KOPT-K1 (cell line): ENCODE measurements around the gene EXOC3L4.

Source experiments
- H3K27ac ChIP-seq: fragments of 200-600 bp; sonication (generic); 2 replicates; pipeline ENCODE4 v1.5.1; 2016; ENCODE audit warnings: antibody characterized with exemption, mild to moderate bottlenecking, low read depth, low read length; ENCODE audit not compliant: poor library complexity, severe bottlenecking
- H3K36me3 ChIP-seq: fragments of 200-600 bp; sonication (generic); 2 replicates; pipeline ENCODE4 v1.5.1; 2017; ENCODE audit warnings: antibody characterized with exemption, mild to moderate bottlenecking, low read length, moderate library complexity; ENCODE audit not compliant: insufficient read depth
- H3K9me3 ChIP-seq: fragments of 200-600 bp; sonication (generic); 2 replicates; pipeline ENCODE4 v1.5.1; 2017; ENCODE audit warnings: antibody characterized with exemption, low read length, mild to moderate bottlenecking; ENCODE audit not compliant: insufficient read depth, poor library complexity, severe bottlenecking

EXOC3L4 gene

GRCh38 chr14:103065861-103066260 lies 28.7 kb upstream of the EXOC3L4 start:
- Histone ChIP-seq H3K36me3 (no peaks in the 10 kb centered on the region), H3K27ac (no peak overlapping the region)

GRCh38 chr14:103066399-103066798 lies 28.1 kb upstream of the EXOC3L4 start:
- Histone ChIP-seq H3K36me3 (no peaks in the 10 kb centered on the region), H3K9me3 (no peaks in the 10 kb centered on the region), H3K27ac (no peak overlapping the region)

More at GRCh38 chr14:103065861-103066260, 28.7 kb upstream of the EXOC3L4 start:
- H3K9me3 ChIP-seq, result no peaks in the 10 kb centered on the region

GRCh38 chr14:103067231-103067954 lies 27.1 kb upstream of the EXOC3L4 start:
- H3K36me3 ChIP-seq, result no peaks in the 10 kb centered on the region
- no peaks in the 10 kb centered on the region for H3K9me3 ChIP-seq
- H3K27ac ChIP-seq, result no peak overlapping the region

- no peaks in the 10 kb centered on the region for H3K9me3 ChIP-seq
- H3K27ac ChIP-seq, result no peak overlapping the region
Observed at GRCh38 chr14:103068351-103069073, 26.0 kb upstream of the EXOC3L4 start.

GRCh38 chr14:103070263-103070885 lies 24.2 kb upstream of the EXOC3L4 start:
- H3K9me3 ChIP-seq, result no peaks in the 10 kb centered on the region
- H3K36me3 ChIP-seq, result no peaks in the 10 kb centered on the region
- H3K27ac ChIP-seq, result no peak overlapping the region

More at GRCh38 chr14:103068351-103069073, 26.0 kb upstream of the EXOC3L4 start:
- no peaks in the 10 kb centered on the region for H3K36me3 ChIP-seq

- no peak overlapping the region for H3K27ac ChIP-seq
- H3K36me3 ChIP-seq, result no peaks in the 10 kb centered on the region
- no peaks in the 10 kb centered on the region for H3K9me3 ChIP-seq
Observed at GRCh38 chr14:103070971-103071542, 23.5 kb upstream of the EXOC3L4 start.

GRCh38 chr14:103071544-103072251 lies 22.8 kb upstream of the EXOC3L4 start:
- H3K36me3 ChIP-seq, result no peaks in the 10 kb centered on the region
- no peak overlapping the region for H3K27ac ChIP-seq
- H3K9me3 ChIP-seq, result no peaks in the 10 kb centered on the region

GRCh38 chr14:103072595-103073366 lies 21.7 kb upstream of the EXOC3L4 start:
- H3K36me3 ChIP-seq, result no peaks in the 10 kb centered on the region
- no peak overlapping the region for H3K27ac ChIP-seq
- H3K9me3 ChIP-seq, result no peaks in the 10 kb centered on the region

- H3K27ac ChIP-seq, result no peak overlapping the region
- H3K9me3 ChIP-seq, result no peaks in the 10 kb centered on the region
- H3K36me3 ChIP-seq, result no peaks in the 10 kb centered on the region
Observed at GRCh38 chr14:103073367-103073875, 21.1 kb upstream of the EXOC3L4 start.

- Histone ChIP-seq H3K9me3 (no peaks in the 10 kb centered on the region), H3K27ac (no peak overlapping the region), H3K36me3 (no peaks in the 10 kb centered on the region)
Observed at GRCh38 chr14:103073876-103074728, 20.4 kb upstream of the EXOC3L4 start.

GRCh38 chr14:103074729-103075367 lies 19.7 kb upstream of the EXOC3L4 start:
- no peaks in the 10 kb centered on the region for H3K36me3 ChIP-seq
- no peaks in the 10 kb centered on the region for H3K9me3 ChIP-seq
- no peak overlapping the region for H3K27ac ChIP-seq

- Histone ChIP-seq H3K36me3 (no peaks in the 10 kb centered on the region), H3K27ac (no peak overlapping the region), H3K9me3 (no peaks in the 10 kb centered on the region)
Observed at GRCh38 chr14:103078420-103078749, 16.1 kb upstream of the EXOC3L4 start.
